Jurkat, Clone E6-1 (cell line): Measurements from ENCODE around the gene EPHB2.
A peak's percentile ranks its signal among the peaks of the same experiment; 100 is the strongest.
"Not testable (repeated sequence)": the region's sequence is repeated elsewhere in the genome, so short reads cannot be mapped to it uniquely, and the experiment has no call there.

Experiments used
- DNase-seq: peaks from one replicate; pipeline ENCODE4 v3.0.0-alpha.2; 2011; ENCODE audit warnings: low read depth, low spot score
- H3K4me3 ChIP-seq: 2 replicates; pipeline ENCODE4 v1.5.1; 2011; ENCODE audit warnings: mild to moderate bottlenecking, low read length, control low read depth, moderate library complexity

EPHB2 gene

DNA sequence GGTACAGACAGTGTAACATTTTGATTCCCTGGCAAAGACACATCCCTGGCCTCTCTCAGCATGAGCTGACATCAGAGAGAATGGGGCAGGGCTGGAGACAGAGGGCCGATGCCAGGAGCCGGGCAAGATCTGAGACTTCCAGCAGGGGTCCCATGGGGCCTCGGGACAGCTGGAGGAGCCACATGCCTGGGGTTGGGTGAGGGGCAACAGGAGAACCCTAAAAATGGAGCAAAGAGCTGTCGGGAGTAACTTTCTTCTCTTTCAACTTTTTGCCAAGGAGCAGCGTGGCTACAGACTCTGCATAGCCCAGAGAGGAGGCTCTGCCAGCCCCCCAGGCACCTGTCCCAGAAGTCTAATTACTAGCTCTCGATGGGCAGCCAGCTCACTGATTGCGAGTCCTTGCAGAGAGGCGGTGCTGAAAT is 131.2 kb downstream of the EPHB2 start:
- no peak overlapping the region for H3K4me3 ChIP-seq
- no peak for DNase-seq

DNA sequence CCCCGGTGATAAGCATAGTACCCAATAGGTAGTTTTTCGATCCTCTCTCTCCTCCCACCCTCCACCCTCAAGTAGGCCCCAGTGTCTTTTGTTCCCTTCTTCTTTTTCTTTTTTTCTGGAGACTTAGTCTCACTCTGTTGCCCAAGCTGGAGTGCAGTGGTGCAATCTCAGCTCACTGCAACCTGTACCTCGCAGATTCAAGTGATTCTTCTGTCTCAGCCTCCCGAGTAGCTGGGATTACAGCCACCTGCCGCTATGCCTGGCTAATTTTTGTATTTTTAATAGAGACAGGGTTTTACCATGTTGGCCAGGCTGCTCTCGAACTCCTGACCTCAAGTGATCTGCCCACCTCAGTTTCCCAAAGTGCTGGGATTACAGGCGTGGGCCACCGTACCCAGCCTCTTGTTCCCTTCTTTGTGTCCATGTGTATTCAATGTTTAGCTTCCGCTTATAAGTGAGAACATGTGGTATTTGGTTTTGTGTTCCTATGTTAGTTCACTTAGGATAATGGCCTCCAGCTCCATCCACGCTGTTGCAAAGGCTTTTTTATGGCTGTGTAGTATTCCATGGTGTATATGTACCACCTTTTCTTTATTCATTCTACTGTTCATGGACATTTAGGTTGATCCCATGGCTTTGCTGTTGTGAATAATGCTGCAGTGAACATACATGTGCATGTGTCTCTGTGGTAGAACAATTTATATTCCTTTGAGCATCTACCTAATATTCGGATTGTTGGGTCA is 133.0 kb downstream of the EPHB2 start:
- not testable (repeated sequence) for DNase-seq, H3K4me3 ChIP-seq

DNA sequence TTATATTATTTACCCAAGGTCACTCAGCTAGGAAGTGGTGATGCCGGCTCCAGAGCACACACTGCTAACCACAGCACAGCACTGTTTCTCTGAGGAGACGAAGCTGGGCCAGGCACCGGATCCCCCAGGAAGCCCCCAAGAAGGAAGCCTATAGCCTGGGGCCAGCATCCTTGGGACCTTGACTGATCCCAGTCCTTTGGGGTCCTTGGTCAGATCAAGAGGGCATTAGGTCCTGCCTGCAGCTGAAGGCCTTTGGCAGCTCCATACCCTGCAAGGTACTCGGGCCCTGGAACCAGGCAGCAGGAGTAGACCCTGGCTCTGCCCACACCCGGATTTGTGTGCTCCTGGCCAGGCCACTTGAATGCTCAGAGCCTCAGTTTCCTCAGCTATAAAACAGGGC is 134.0 kb downstream of the EPHB2 start:
- DNase-seq, result no peak
- no peak overlapping the region for H3K4me3 ChIP-seq

DNA sequence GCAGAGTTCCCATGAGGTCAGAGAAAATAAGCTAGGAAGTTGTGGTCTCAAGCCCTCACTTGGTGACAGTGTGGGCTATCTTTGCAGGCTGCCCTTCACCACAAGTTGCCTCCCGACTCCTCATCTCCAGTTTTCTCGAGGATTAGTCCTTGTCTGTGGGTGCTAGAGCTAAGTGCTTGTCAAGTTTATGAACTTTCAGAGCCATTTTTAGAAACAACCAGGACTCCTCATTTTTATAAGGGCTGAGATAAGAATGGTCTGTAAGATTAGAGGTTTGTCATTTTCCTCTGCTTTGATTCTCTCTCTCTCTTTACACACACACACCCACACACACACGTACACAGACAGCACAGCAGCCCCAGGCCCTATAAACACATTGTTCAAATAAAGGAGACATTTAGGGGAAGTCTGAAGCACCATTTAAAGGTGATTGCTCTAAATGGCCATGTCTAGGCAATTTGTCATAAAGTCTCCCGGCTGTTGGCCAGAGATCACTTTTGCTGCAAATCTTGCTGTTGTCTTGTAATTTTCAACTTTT is 134.8 kb downstream of the EPHB2 start:
- no peak for DNase-seq
- H3K4me3 ChIP-seq, result no peak overlapping the region

DNA sequence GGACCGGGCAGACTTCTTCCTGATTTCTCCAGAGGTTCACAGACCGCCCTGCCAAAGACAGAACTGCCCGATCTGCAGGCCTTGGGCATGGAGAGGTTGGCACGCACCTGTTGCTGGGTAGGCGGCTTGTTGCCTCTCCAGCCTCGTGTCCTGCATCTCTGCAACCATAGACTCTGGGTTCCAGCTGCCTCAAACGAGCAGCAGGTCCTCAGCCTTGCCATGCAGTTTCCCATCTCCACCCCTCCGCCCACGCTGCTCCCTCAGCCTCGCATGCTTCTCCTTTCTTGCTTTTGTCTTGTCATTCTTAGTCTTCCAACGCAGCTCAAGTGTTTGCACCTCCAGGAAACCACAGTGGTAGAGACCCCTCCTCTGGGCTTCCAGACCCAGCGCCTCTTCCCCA is 135.8 kb downstream of the EPHB2 start:
- no peak overlapping the region for H3K4me3 ChIP-seq
- no peak for DNase-seq

DNA sequence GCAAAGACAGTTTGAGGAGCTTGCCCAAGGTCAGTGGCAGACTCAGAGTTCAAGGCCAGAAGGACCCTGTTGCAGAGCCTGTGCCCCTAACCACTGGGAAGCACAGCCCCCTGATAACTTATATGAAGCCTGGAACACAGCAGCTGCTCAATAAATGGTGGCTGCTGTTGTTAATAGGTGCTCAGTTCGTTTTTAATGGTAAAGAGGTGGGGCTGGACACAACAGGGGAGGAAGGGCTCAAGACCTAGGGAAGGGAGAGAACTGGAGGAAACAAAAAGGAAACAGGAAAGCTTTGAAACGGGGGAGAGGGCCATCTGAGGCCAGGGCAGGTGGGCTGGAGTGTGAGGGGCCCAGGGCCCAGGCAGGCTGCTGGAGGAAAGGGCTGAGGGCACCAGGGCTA is 136.6 kb downstream of the EPHB2 start:
- no peak for DNase-seq
- no peak overlapping the region for H3K4me3 ChIP-seq

DNA sequence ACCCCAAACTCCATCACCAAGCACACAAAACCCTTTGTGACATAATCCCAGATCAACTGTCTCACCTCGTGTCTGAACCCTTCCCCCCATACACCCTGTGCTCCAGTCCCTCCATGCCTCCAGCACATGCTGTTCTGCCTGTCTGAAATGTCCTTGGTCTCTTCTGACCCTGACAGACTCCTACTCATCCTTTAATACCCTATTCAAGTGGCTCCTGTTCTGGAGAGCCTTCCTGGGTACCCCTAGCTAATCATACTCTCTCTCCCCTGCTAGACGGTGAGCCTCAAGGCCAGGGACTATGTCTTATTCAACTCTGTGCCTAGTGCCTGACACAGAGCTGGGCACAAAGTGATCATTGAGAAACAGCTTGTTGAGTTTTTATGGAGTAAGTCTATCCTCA is 137.1 kb downstream of the EPHB2 start:
- no peak for DNase-seq

DNA sequence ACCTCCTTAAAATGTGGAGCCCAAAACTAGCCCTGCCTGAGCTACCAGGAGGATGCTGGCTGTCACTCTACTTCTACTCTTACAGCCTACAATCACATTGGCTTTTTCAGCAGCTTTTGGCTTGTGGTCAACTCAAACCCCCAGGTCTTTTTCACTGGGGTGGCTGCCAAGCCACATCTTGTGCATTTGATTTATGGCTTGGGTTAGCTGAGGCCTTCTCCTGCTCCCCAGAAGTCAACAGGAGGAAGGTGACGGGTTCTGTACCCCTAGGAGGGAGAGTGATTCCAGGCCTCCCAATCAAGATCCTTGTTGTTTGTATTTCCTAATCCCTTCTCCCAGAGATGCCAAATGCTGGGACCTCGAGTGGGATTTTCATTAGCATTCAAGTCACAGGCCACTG is 137.8 kb downstream of the EPHB2 start:
- H3K4me3 ChIP-seq, result no peak overlapping the region
- no peak for DNase-seq

More for the DNA sequence above, 137.1 kb downstream of the EPHB2 start:
- no peak overlapping the region for H3K4me3 ChIP-seq

DNA sequence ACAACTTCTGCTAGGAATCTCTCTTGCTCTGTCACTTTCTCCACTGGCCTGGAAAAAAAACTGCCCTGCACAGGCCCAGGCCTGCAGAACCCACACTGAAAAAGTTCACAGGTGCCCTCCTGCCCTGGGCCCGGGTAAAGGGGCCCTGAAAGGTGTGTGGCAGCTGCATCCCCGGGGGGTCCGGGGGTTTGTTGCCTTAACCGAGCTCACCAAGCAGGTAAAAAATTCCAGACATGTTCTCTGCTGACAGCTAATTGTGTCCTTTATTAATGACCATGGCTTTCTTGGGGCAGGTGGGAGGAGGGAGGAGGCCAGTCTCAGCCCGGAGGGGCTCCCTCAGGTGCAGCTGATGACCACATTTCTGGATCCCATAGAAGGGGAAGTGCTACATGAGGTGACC is 139.1 kb downstream of the EPHB2 start:
- H3K4me3 ChIP-seq, result no peak overlapping the region
- no peak for DNase-seq

DNA sequence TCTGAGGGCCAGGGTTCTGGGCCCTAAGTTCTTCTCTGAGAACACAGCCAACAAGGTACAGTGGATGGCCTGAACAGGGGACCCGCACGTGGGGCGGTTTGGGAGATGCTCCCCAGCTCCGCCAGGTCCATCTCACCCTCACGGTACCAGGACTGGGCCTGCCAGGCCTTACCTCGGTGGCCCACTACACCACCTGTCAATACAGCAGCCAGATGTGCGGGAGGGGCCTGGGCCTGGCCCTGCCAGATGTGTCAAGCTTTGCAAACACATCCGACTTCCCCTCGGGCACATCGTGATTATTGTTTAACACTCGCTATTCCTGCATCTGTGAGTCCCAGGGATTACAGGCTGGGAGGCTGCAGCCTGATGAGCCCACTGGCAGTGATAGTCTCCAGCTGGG is 139.6 kb downstream of the EPHB2 start:
- no peak overlapping the region for H3K4me3 ChIP-seq
- no peak for DNase-seq

DNA sequence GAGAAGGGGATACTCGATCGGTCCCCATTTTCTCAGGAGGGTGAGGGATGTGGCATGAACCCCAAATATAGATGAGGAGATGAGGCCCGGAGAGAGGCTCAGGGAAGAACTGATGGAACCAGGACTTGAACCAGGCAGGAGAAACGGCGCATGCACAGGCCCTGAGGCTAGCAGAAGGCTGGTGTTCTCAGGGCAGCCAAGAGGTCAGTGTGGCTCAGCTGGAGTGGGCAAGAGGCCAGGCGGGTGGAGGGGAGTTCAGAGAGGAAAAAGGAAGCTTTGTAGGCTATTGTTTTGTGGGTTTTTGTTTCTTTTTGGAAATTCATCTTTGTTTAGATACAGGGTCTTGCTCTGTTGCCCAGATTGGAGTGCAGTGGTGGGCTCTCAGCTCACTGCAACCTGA is 140.0 kb downstream of the EPHB2 start:
- DNase-seq, result no peak
- H3K4me3 ChIP-seq, result no peak overlapping the region

DNA sequence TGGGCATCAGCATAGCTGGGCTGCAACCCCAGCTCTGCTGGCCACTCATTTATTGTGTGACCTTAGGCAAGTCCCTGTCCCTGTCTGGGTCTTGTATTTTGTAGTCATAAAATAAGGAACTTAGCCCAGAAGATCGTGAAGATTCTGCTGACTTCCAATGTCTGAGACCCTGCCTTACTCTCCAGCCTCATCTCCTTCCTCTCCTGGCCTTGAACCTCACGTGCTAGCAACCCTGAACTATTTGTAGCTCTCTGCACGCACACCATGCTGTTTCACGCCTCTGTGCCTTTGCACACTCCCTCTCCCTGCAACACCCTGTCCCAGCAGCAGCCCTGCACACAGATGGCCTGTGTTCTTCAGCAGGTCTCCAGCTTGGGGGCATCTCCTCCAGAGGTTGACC is 140.9 kb downstream of the EPHB2 start:
- no peak overlapping the region for H3K4me3 ChIP-seq
- no peak for DNase-seq

DNA sequence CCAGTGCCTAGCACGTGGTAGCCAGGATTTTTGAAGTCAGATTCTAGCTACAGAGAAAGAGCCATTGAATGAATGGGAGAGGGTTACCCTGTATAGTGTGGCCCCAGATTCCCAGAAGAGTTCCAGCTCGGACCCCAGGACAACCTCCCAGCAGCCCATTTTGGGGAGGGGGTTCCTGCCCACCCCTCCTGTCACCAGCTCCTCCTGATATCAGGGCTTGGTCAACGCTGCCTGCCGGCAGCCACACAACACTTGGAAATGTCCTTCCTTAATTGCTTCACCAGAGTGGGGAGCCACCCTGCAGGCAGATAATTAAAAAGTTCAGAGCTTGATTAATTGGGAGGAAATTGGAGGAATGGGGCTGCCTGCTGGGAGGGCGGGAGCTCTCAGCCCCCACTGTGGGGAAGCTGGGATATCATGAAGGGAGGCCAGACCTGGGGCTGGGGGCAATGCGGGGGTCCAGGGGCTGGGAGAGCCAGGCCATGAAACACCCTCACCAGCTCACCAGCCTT is 141.6 kb downstream of the EPHB2 start:
- DNase-seq, result no peak
- no peak overlapping the region for H3K4me3 ChIP-seq

DNA sequence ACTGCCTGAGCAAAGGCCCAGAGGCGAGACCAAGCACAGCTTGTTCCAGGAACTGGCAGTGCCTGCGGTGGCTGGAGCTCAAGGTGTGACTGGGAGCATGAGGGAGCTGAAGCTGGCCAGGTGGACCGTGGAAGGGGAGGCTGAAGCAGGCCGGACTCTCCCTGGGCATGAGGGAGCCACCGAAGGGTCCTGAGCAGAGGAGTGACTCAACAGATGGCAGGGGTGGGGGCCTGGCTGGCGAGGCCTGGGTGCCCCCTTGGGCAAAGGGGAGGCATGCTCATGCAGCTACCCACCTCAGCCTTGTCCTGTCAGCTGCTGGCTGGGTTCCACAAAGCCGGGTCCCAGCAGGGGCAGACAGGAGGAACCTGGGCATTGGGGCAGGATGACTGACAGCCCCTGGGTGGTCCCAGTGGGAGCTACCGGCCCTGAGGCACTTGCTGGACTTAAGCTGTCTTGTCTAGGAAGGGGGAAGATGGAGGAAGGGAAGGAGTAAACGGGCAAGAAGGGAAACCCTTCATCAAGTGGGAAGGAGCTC is 143.1 kb downstream of the EPHB2 start:
- no peak for DNase-seq
- H3K4me3 ChIP-seq, result no peak overlapping the region

DNA sequence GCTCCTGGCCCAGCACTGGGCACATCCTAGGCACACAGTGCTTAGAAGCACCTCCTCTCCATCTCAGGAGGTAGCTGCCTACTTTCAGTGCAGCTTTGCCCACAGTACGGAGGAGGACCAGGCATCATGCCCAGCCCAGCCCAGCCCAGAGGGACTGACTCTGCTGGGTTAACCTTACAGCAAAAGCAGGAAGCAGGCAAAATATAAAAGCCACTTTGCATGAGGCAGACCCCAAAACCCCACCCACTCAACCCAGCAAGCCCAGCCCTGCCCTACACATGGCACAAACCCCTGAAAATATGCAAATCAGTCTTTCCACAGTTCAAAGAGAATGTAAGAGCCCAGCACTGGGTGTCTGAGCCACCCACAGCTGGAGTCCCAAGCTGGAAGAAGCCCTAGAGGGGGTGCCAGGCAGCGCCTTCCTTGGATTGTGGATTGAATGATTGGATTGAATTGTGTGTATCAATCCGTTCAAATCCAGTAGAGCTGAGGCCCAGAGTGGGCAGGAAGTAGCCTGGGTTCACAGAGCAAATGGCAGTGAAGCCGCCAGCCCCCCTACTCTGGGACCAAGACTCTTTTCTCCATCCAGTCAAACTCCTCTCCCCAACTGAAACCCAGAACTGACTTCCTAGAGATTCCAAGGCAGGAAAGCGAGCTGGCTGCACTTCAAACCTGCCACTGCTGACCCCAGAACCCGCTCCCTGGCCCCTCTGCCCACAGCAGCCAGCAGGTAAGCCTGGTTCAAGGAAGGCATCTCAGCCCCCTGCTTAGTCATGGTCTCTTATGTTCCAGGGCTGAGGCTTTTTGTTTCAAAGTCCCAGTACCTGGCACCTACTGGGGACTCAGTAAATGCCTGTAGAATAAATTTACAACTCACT is 144.3 kb downstream of the EPHB2 start:
- H3K4me3 ChIP-seq, result no peak overlapping the region
- DNase-seq, result peak; percentile 39

DNA sequence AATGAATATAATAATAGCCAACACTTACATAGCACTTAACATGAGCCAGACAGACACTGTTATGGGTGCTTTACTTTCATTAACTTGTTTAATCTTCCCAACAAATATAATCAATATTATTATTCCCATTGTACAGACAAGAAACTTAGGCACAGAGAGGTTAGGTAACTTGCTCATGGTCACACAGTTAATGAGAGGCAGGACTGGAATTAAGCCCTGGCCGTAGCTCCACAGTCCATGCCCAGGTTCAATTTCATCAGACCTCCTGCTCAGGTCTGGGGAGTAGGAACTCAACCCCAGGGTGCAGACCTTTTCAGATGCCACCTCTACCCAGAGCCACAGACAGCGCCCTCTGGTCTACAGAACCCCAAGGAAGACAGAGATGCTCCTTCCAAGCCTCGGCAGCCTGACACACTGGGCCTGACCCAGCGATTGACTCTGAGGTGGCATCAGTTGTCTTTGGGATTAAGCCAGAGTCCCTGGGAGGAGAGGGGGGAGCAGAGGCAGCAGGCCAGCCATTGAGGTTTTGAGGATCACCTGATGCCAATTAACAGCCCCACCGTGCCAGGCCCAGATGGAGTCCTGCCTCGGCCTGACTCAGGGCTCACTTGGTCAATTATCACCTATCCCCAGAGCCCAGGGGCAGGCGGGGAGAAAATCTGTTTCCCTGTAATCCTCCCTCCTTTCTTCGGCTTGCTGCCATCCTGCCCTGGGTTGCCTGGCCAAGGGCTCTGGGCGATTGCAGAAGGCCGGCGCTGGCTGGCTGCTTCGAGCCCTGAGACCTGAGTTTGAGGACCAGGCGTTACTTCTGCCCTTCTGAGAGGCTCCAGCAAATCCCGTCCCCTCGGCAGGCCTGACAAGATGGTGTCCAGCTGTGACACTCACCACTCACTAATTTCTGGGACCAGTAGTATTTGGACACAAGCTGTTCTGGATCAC is 145.3 kb downstream of the EPHB2 start:
- DNase-seq, result no peak
- H3K4me3 ChIP-seq, result no peak overlapping the region

DNA sequence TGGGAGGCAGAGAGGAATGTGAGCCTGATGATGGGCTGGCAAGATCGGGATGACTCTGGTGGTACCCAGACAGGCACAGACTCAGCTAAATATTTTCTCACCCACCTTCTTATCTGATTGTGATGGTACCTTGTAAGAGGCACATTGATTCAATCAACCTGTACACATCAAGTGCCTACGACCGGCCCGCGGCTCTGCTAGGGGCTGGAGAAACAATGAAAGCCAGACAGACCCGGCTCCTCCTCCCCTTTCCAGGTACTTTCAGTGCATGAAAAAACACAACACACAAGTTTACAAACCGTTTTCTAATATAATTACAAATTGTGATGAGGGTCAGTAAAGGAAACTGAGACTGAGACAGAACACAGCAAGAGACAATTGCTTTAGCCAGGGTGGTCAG is 147.0 kb downstream of the EPHB2 start:
- DNase-seq, result no peak
- no peak overlapping the region for H3K4me3 ChIP-seq

DNA sequence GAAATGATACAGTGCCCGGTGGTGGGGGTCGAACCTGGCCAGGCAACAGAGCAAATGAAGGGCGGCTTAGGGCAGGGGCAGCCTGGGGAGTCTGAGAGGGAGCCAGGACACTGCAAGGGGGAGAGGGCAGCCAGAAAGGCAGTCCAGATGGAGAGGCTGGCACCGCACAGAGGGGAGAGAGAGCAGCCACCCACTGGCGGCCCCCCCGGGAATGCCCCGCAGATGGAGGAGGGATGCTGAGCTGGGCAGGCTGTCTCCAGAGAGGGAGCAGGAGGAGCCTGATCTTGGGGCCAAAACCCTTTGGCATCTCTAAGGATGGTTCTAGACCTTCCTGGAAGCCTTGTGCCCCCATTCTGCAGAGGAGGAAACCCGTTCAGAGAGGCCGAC is 149.8 kb downstream of the EPHB2 start:
- no peak overlapping the region for H3K4me3 ChIP-seq
- no peak for DNase-seq

DNA sequence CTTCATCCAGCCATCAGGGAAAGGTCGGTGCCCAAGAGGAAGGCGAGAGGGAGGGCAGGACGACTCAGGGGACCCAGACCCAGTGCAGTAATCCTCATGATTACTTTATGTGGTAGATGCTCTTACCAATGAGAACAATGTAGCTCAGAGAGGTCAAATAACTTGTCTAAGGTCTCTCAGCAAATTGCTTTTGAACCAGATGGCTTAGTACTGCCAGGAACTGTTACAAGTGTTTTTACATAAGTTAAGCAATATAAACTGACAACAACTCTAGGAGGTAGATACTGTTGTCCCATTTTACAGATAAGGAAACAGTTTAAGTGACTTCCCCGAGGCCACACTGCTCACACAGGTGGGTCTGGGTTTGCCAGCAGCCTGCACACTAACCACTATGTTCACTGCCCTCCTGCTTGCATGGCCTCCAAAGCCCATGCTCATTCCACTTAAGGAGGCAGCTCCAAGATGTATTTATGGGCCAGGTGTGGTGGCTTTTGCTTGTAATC is 150.3 kb downstream of the EPHB2 start:
- DNase-seq, result no peak
- no peak overlapping the region for H3K4me3 ChIP-seq
